Spleen (tissue), 7 donors: ENCODE results near the gene ARHGEF7.

Experiments used
- POLR2A ChIP-seq, 3 donors: fragments of 450-650 bp; IDR thresholded peaks; one replicate each; pipeline ENCODE4 v1.5.1; 2017; ENCODE audit warnings: antibody characterized with exemption in 3 of 3, mild to moderate bottlenecking in 1 of 3
- TF ChIP-seq, protein P1 (sequence below), 11 experiments: fragments of 200-600 bp in 7 of 11; fragments of 450-650 bp in 4 of 11; sonication (generic) in 4 of 11; IDR thresholded peaks in 8 of 11; conservative IDR thresholded peaks in 3 of 11; 1 replicate in 7 of 11; 2 replicates in 4 of 11; pipeline versions ENCODE4 v1.4.0 to v1.8.0; 2016 to 2021; ENCODE audit warnings: antibody characterized with exemption in 11 of 11, inconsistent platforms in 4 of 11, mild to moderate bottlenecking in 1 of 11
- donor health status: DM: no; HTN: no; CAD: no; lungs with moderate emphysema.
- donor health status: DM: no; HTN: no; CAD: no.
- donor health status: DM: no; HTN: no; CAD: no.

DNA sequence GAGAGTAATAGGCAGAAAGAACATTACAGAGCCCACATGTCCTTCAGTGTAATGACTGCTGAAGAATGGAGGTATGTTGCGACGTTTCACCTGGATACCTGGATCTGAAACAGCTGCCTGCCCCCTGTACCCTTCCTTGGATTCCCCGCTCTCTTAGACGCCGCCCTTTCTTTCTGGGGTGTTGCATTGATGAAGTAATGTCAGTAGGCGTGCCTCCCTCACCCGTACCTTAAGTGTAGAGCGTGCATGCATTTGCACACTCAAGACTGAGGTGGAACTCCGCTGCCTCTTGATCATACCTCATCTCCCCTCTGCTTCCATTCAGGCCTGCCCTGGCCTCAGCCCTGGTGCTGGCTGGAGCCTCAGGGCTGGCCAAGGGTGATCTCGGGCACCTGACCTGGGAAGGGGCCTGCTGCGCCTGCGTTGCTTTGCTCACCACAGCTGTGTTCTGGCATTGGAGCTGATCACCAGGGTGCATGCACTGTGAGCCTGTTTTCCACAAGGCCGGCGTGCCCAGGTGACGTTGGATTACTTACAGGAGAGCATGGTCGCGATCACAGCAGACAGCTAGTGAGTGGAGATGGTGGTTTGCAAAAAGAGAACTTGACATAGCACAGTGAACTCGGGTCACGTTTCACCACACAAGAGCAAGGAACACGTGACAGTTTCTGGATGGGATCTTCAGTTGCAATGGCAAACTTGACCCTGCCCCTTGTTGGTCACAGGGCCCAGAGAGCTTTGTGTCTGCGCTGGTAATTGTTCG, 99.0 kb downstream of the ARHGEF7 start:
- TF ChIP-seq POLR2A (IDR thresholded peaks at IDR 0.05) = no peak
- TF ChIP-seq, protein P1, sequence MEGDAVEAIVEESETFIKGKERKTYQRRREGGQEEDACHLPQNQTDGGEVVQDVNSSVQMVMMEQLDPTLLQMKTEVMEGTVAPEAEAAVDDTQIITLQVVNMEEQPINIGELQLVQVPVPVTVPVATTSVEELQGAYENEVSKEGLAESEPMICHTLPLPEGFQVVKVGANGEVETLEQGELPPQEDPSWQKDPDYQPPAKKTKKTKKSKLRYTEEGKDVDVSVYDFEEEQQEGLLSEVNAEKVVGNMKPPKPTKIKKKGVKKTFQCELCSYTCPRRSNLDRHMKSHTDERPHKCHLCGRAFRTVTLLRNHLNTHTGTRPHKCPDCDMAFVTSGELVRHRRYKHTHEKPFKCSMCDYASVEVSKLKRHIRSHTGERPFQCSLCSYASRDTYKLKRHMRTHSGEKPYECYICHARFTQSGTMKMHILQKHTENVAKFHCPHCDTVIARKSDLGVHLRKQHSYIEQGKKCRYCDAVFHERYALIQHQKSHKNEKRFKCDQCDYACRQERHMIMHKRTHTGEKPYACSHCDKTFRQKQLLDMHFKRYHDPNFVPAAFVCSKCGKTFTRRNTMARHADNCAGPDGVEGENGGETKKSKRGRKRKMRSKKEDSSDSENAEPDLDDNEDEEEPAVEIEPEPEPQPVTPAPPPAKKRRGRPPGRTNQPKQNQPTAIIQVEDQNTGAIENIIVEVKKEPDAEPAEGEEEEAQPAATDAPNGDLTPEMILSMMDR (IDR thresholded peaks at IDR 0.05 in 8 of 11, conservative IDR thresholded peaks at IDR 0.05 in 3 of 11) = no peak
